C4-2B (cell line): ENCODE results near the gene PTGS2.

ENCODE experiments used
- H3K27ac ChIP-seq: fragments of 450-650 bp; 2 replicates; pipeline ENCODE4 v1.5.1; 2017
- CTCF ChIP-seq: fragments of 450-650 bp; conservative IDR thresholded peaks from 2 replicates; pipeline ENCODE4 v1.5.1; 2017; ENCODE audit warnings: mild to moderate bottlenecking
- ZFX ChIP-seq: fragments of 450-650 bp; IDR thresholded peaks from 2 replicates; pipeline ENCODE4 v1.6.1; 2017

Gene PTGS2

GRCh38 chr1:186662752-186663151 is 17.5 kb downstream of the PTGS2 start:
- no peak overlapping the region for H3K27ac ChIP-seq
- TF ChIP-seq ZFX (no peak), CTCF (no peak)

GRCh38 chr1:186659890-186660341 is 20.3 kb downstream of the PTGS2 start:
- no peak for TF ChIP-seq ZFX
- TF ChIP-seq CTCF = no peak
- no peak overlapping the region for H3K27ac ChIP-seq

GRCh38 chr1:186658999-186659398 is 21.2 kb downstream of the PTGS2 start:
- no peak for TF ChIP-seq CTCF
- TF ChIP-seq ZFX = no peak
- no peak overlapping the region for H3K27ac ChIP-seq

GRCh38 chr1:186657481-186657880 is 22.7 kb downstream of the PTGS2 start:
- TF ChIP-seq CTCF (no peak), ZFX (no peak)
- no peak overlapping the region for H3K27ac ChIP-seq

GRCh38 chr1:186655876-186656275 is 24.3 kb downstream of the PTGS2 start:
- TF ChIP-seq ZFX = no peak
- no peak for TF ChIP-seq CTCF
- no peak overlapping the region for H3K27ac ChIP-seq

- TF ChIP-seq ZFX (no peak), CTCF (no peak)
- no peak overlapping the region for H3K27ac ChIP-seq
Measured at GRCh38 chr1:186654741-186655140, 25.5 kb downstream of the PTGS2 start.

GRCh38 chr1:186653312-186653711 is 26.9 kb downstream of the PTGS2 start:
- H3K27ac ChIP-seq = no peak overlapping the region
- TF ChIP-seq CTCF = no peak
- no peak for TF ChIP-seq ZFX
